Urinary bladder (tissue), 4 donors: ENCODE data around the gene MED13. TPM values are rescaled to one million over a fixed set of nuclear protein-coding genes. Genes with fewer than 3 reads are reported as not detected.
A peak's percentile ranks its signal among the peaks of the same experiment; 100 is the strongest.

Experiments used
- DNase-seq: peaks from one replicate; pipeline ENCODE4 v3.0.0-alpha.2; 2015; ENCODE audit errors: extremely low spot score
- H3K27ac ChIP-seq: one replicate; pipeline ENCODE4 v1.5.1; 2013; ENCODE audit warnings: low read depth, mild to moderate bottlenecking, moderate library complexity
- H3K36me3 ChIP-seq: one replicate; pipeline ENCODE4 v1.6.1; 2013; ENCODE audit warnings: mild to moderate bottlenecking, moderate library complexity; ENCODE audit not compliant: insufficient read depth
- H3K4me1 ChIP-seq: one replicate; pipeline ENCODE4 v1.6.1; 2013; ENCODE audit warnings: mild to moderate bottlenecking, moderate library complexity; ENCODE audit not compliant: insufficient read depth
- H3K4me3 ChIP-seq: one replicate; pipeline ENCODE4 v1.5.1; 2013; ENCODE audit warnings: low read depth, low read length
- WGBS: extraction: QIAGEN DNeasy Blood & Tissue Kit; methylation state at CpG from one replicate; pipeline ENCODE4 v1.1.7; 2013; 5-methylcytosine and 5-hydroxymethylcytosine counted together
- polyA plus RNA-seq: library from polyadenylated mRNA; stranded (reverse); fragments of 200-250 nt; gene quantifications from one replicate; pipeline ENCODE4 v1.2.3, GENCODE V29; 2013
- total RNA-seq: library from RNA; depleted of rRNA; stranded (reverse); fragments of >200 nt; gene quantifications from one replicate; pipeline ENCODE4 v1.2.3, GENCODE V29; 2014
- donor health status: healthy with polysubstance abuse.
- donor health status: healthy.

MED13 gene
- total and polyA plus RNA-seq, 2 donors = 12.1 to 113 TPM

- Histone ChIP-seq H3K4me1 (no peaks in the 10 kb centered on the region), H3K36me3 (peaks cover 3% of the 10 kb centered on the region), H3K27ac (no peak overlapping the region), H3K4me3 (no peak overlapping the region)
- WGBS = 95% methylated on average over 5 of the region's 5 CpGs
- DNase-seq = no peak
Observed at GRCh38 chr17:61980535-61980934, 84.5 kb downstream of the MED13 start.

GRCh38 chr17:61974115-61974514 lies 91.0 kb downstream of the MED13 start:
- DNase-seq = no peak
- Histone ChIP-seq H3K4me3 (no peak overlapping the region), H3K36me3 (peaks cover 2% of the 10 kb centered on the region), H3K27ac (no peak overlapping the region), H3K4me1 (no peaks in the 10 kb centered on the region)
- WGBS = 96% methylated on average over 7 of the region's 7 CpGs

GRCh38 chr17:61972311-61972710 lies 92.8 kb downstream of the MED13 start:
- no peak for DNase-seq
- peaks cover 4% of the 10 kb centered on the region for H3K36me3 ChIP-seq
- H3K4me1 ChIP-seq = no peaks in the 10 kb centered on the region
- no peak overlapping the region for H3K4me3 ChIP-seq
- no peak overlapping the region for H3K27ac ChIP-seq

- H3K4me1 ChIP-seq = no peaks in the 10 kb centered on the region
- peaks cover 9% of the 10 kb centered on the region for H3K36me3 ChIP-seq
- H3K4me3 ChIP-seq = no peak overlapping the region
- DNase-seq = no peak
- 97% methylated on average over 1 of the region's 1 CpG for WGBS
- H3K27ac ChIP-seq = no peak overlapping the region
Observed at GRCh38 chr17:61970030-61970429, 95.0 kb downstream of the MED13 start.

- H3K36me3 ChIP-seq = peaks cover 17% of the 10 kb centered on the region
- H3K27ac ChIP-seq = no peak overlapping the region
- H3K4me3 ChIP-seq = no peak overlapping the region
- no peak for DNase-seq
- WGBS = 96% methylated on average over 5 of the region's 5 CpGs
- no peaks in the 10 kb centered on the region for H3K4me1 ChIP-seq
Observed at GRCh38 chr17:61968757-61969156, 96.3 kb downstream of the MED13 start.

- 89% methylated on average over 2 of the region's 2 CpGs for WGBS
- H3K4me1 ChIP-seq = no peaks in the 10 kb centered on the region
- H3K4me3 ChIP-seq = no peak overlapping the region
- no peak for DNase-seq
- no peak overlapping the region for H3K27ac ChIP-seq
- H3K36me3 ChIP-seq = peaks cover 17% of the 10 kb centered on the region
Observed at GRCh38 chr17:61967729-61968128, 97.3 kb downstream of the MED13 start.

- no peak for DNase-seq
- H3K27ac ChIP-seq = no peak overlapping the region
- H3K4me1 ChIP-seq = no peaks in the 10 kb centered on the region
- peaks cover 15% of the 10 kb centered on the region for H3K36me3 ChIP-seq
- 0% methylated on average over 1 of the region's 1 CpG for WGBS
- no peak overlapping the region for H3K4me3 ChIP-seq
Observed at GRCh38 chr17:61966191-61966590, 98.9 kb downstream of the MED13 start.

- peaks cover 8% of the 10 kb centered on the region for H3K36me3 ChIP-seq
- H3K4me3 ChIP-seq = no peak overlapping the region
Observed at GRCh38 chr17:61955619-61956018, 109.5 kb downstream of the MED13 start.

GRCh38 chr17:61947367-61948078 lies 117.6 kb downstream of the MED13 start:
- DNase-seq = no peak
- Histone ChIP-seq H3K36me3 (peaks cover 7% of the 10 kb centered on the region), H3K27ac (no peak overlapping the region), H3K4me3 (no peak overlapping the region), H3K4me1 (no peaks in the 10 kb centered on the region)
- 81% methylated on average over 3 of the region's 3 CpGs for WGBS

More at GRCh38 chr17:61955619-61956018, 109.5 kb downstream of the MED13 start:
- WGBS = 82% methylated on average over 4 of the region's 4 CpGs
- Histone ChIP-seq H3K4me1 (no peaks in the 10 kb centered on the region), H3K27ac (no peak overlapping the region)
- DNase-seq = no peak

- 82% methylated on average over 2 of the region's 2 CpGs for WGBS
- no peak for DNase-seq
- no peaks in the 10 kb centered on the region for H3K4me1 ChIP-seq
- no peak overlapping the region for H3K4me3 ChIP-seq
- H3K27ac ChIP-seq = no peak overlapping the region
- peaks cover 7% of the 10 kb centered on the region for H3K36me3 ChIP-seq
Observed at GRCh38 chr17:61946359-61946758, 118.7 kb downstream of the MED13 start.

- WGBS = 92% methylated on average over 1 of the region's 1 CpG
- no peaks in the 10 kb centered on the region for H3K36me3 ChIP-seq
- no peaks in the 10 kb centered on the region for H3K4me1 ChIP-seq
- no peak for DNase-seq
- H3K27ac ChIP-seq = no peak overlapping the region
- no peak overlapping the region for H3K4me3 ChIP-seq
Observed at GRCh38 chr17:61943117-61943516, 122.0 kb downstream of the MED13 start.

GRCh38 chr17:61942085-61942484 lies 123.0 kb downstream of the MED13 start:
- Histone ChIP-seq H3K36me3 (no peaks in the 10 kb centered on the region), H3K4me1 (no peaks in the 10 kb centered on the region), H3K4me3 (no peak overlapping the region), H3K27ac (no peak overlapping the region)
- WGBS = 97% methylated on average over 2 of the region's 2 CpGs
- DNase-seq = no peak

- Histone ChIP-seq H3K36me3 (peaks cover 2% of the 10 kb centered on the region), H3K4me3 (peak overlapping the region; percentile 20), H3K27ac (peak overlapping the region; percentile 34), H3K4me1 (no peaks in the 10 kb centered on the region)
- WGBS = 49% methylated on average over 4 of the region's 4 CpGs
- no peak for DNase-seq
Observed at GRCh38 chr17:61928101-61928436, 137.0 kb downstream of the MED13 start.

GRCh38 chr17:61927208-61928100 lies 137.6 kb downstream of the MED13 start, which contains the start of gene INTS2:
TSS of gene INTS2 (minus strand) at chr17:61927982. CDS start at chr17:61926644, 1,338 bp downstream.
- peak within 1 kb of the TSS; percentile 46 for H3K27ac ChIP-seq
- DNase-seq = peak; percentile 90
- under 1% methylated on average over 58 of the region's 58 CpGs for WGBS
- peaks cover 2% of the 10 kb centered on the region for H3K36me3 ChIP-seq
- no peaks in the 10 kb centered on the region for H3K4me1 ChIP-seq
- peak within 1 kb of the TSS; percentile 64 for H3K4me3 ChIP-seq
